ENCODE measurements around the gene CDS2.

DNA sequence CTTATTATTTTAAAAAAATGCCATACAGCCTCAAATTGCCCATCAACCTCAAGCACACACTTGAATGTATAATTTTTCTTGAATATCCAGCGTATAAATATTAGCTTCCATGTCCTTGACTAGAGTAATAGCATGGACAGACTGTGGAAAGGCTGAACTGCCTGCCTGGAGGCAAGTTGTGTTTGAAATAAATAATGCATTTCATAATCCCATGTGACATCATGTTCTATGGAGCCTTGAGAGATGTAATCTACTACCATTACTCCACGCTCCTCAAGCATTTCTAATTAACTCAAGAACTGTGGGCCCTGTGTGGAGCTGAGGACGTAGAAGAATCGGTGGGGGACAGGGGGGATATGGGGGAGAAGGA is 94.2 kb downstream of the CDS2 start:
- TF ChIP-seq TCF4 (CRISPR knock-in tag; IDR thresholded peaks at IDR 0.05; ENCODE audit: borderline replicate concordance) (no peak), ZNF565 (CRISPR knock-in tag; conservative IDR thresholded peaks at IDR 0.05; ENCODE audit: low read depth) (no peak), RARB (CRISPR knock-in tag; IDR thresholded peaks at IDR 0.05) (no peak), GLIS3 (CRISPR knock-in tag; IDR thresholded peaks at IDR 0.05) (no peak), ZFP30 (CRISPR knock-in tag; IDR thresholded peaks at IDR 0.05) (no peak), PATZ1 (CRISPR knock-in tag; IDR thresholded peaks at IDR 0.05; ENCODE audit: borderline replicate concordance) (no peak)

Data from SK-N-SH treated with all-trans-retinoic acid at 6 μM for 48 hours (cell line).